ENCODE results near the gene GNB1L. TPM values are rescaled to one million over a fixed set of nuclear protein-coding genes. Genes with fewer than 3 reads are reported as not detected.

The GNB1L gene
- total RNA-seq, 2 donors from 2014 or later, result 5.6 to 12.0 TPM

GRCh38 chr22:19765477-19766239 lies 89.0 kb downstream of the GNB1L start:
- TF ChIP-seq CTCF (IDR thresholded peaks at IDR 0.05), result peak in 1 of 4 experiments; percentile 7
- no peak for TF ChIP-seq POLR2AphosphoS5 (IDR thresholded peaks at IDR 0.05)
- H3K27me3 ChIP-seq (replicated peaks; ENCODE audit: insufficient read depth), result no peaks in the 10 kb centered on the region
- DNase-seq (ENCODE audit: low spot score), result no peak
- intact Hi-C loops (cut with DNase I), result no loop called here
- 21% methylated on average over 21 of the region's 83 CpGs for WGBS
- no peaks in the 10 kb centered on the region for H3K36me3 ChIP-seq
- no peaks in the 10 kb centered on the region for H3K4me1 ChIP-seq (replicated peaks)
- peak overlapping the region; percentile 17 to 21 for H3K4me3 ChIP-seq
- no peaks in the 10 kb centered on the region for H3K9me3 ChIP-seq
- H3K27ac ChIP-seq, result no peak overlapping the region

GRCh38 chr22:19764636-19765476 lies 89.8 kb downstream of the GNB1L start:
- no peaks in the 10 kb centered on the region for H3K27me3 ChIP-seq (replicated peaks; ENCODE audit: insufficient read depth)
- intact Hi-C loops (cut with DNase I), result no loop called here
- no peak for DNase-seq (ENCODE audit: low spot score)
- TF ChIP-seq POLR2A (IDR thresholded peaks at IDR 0.05), result no peak
- TF ChIP-seq CTCF (IDR thresholded peaks at IDR 0.05), result no peak
- TF ChIP-seq POLR2AphosphoS5 (IDR thresholded peaks at IDR 0.05), result no peak
- no peaks in the 10 kb centered on the region for H3K36me3 ChIP-seq
- H3K4me3 ChIP-seq, result no peak overlapping the region
- H3K9me3 ChIP-seq, result no peaks in the 10 kb centered on the region
- WGBS, result 76% methylated on average over 25 of the region's 25 CpGs
- no peaks in the 10 kb centered on the region for H3K4me1 ChIP-seq (replicated peaks)
- H3K27ac ChIP-seq, result no peak overlapping the region

GRCh38 chr22:19764299-19764593 lies 90.4 kb downstream of the GNB1L start:
- H3K4me3 ChIP-seq, result no peak overlapping the region
- DNase-seq (ENCODE audit: low spot score), result no peak
- H3K36me3 ChIP-seq, result no peaks in the 10 kb centered on the region
- no peak overlapping the region for H3K27ac ChIP-seq
- H3K9me3 ChIP-seq, result no peaks in the 10 kb centered on the region
- 81% methylated on average over 17 of the region's 17 CpGs for WGBS
- intact Hi-C loops (cut with DNase I), result no loop called here
- TF ChIP-seq POLR2A (IDR thresholded peaks at IDR 0.05), result no peak
- TF ChIP-seq POLR2AphosphoS5 (IDR thresholded peaks at IDR 0.05), result no peak
- no peak for TF ChIP-seq CTCF (IDR thresholded peaks at IDR 0.05)
- no peaks in the 10 kb centered on the region for H3K27me3 ChIP-seq (replicated peaks; ENCODE audit: insufficient read depth)
- no peaks in the 10 kb centered on the region for H3K4me1 ChIP-seq (replicated peaks)

- H3K36me3 ChIP-seq, result no peaks in the 10 kb centered on the region
- H3K4me3 ChIP-seq, result no peak overlapping the region
- WGBS, result 83% methylated on average over 36 of the region's 39 CpGs
- no peaks in the 10 kb centered on the region for H3K9me3 ChIP-seq
- no peak for DNase-seq (ENCODE audit: low spot score)
- TF ChIP-seq CTCF (IDR thresholded peaks at IDR 0.05) (no peak), POLR2AphosphoS5 (IDR thresholded peaks at IDR 0.05) (no peak), POLR2A (IDR thresholded peaks at IDR 0.05) (no peak)
- intact Hi-C loops (cut with DNase I), result no loop called here
- no peaks in the 10 kb centered on the region for H3K4me1 ChIP-seq (replicated peaks)
- no peak overlapping the region for H3K27ac ChIP-seq
- H3K27me3 ChIP-seq (replicated peaks; ENCODE audit: insufficient read depth), result no peaks in the 10 kb centered on the region
Measured at GRCh38 chr22:19763458-19764298, 91.0 kb downstream of the GNB1L start.

Measured in prostate gland (tissue), 2 donors.